GM19351 (cell line): ENCODE data around the gene UGT2B17.
"Not testable (repeated sequence)": the region's sequence is repeated elsewhere in the genome, so short reads cannot be mapped to it uniquely, and the experiment has no call there.

Experiments
- ATAC-seq: cut with Tn5 transposase; IDR thresholded peaks from one replicate; pipeline ENCODE4 v1.9.1; 2021; ENCODE audit warnings: mild to moderate bottlenecking, moderate library complexity; ENCODE audit not compliant: unreplicated experiment

UGT2B17 gene

GRCh38 chr4:68569466-68570121, 6.5 kb downstream of the UGT2B17 start:
- ATAC-seq = peak; percentile 40

GRCh38 chr4:68569036-68569435, 7.1 kb downstream of the UGT2B17 start:
- not testable (repeated sequence) for ATAC-seq

GRCh38 chr4:68568535-68568934, 7.6 kb downstream of the UGT2B17 start:
- not testable (repeated sequence) for ATAC-seq

GRCh38 chr4:68566364-68566763, 9.8 kb downstream of the UGT2B17 start:
- ATAC-seq = peak; percentile 44

- not testable (repeated sequence) for ATAC-seq
These were observed 11.0 kb downstream of the UGT2B17 start for GRCh38 chr4:68565082-68565481.

- ATAC-seq = not testable (repeated sequence)
These were observed 15.6 kb downstream of the UGT2B17 start for GRCh38 chr4:68560364-68561070.

GRCh38 chr4:68553830-68554229, 22.3 kb downstream of the UGT2B17 start:
- ATAC-seq = peak; percentile 67

- ATAC-seq = peak; percentile 43
These were observed 23.0 kb downstream of the UGT2B17 start for GRCh38 chr4:68552818-68553811.

- not testable (repeated sequence) for ATAC-seq
These were observed 33.4 kb downstream of the UGT2B17 start for GRCh38 chr4:68542742-68543141.

GRCh38 chr4:68536375-68536774, 39.7 kb downstream of the UGT2B17 start:
- no peak for ATAC-seq

GRCh38 chr4:68535974-68536373, 40.1 kb downstream of the UGT2B17 start:
- ATAC-seq = no peak

- ATAC-seq = not testable (repeated sequence)
These were observed 53.9 kb downstream of the UGT2B17 start for GRCh38 chr4:68522232-68522631.

GRCh38 chr4:68520985-68521384, 55.1 kb downstream of the UGT2B17 start:
- ATAC-seq = no peak

GRCh38 chr4:68518889-68519288, 57.2 kb downstream of the UGT2B17 start:
- ATAC-seq = no peak

GRCh38 chr4:68505452-68505851, 70.7 kb downstream of the UGT2B17 start:
- ATAC-seq = peak; percentile 82

GRCh38 chr4:68504836-68505235, 71.3 kb downstream of the UGT2B17 start:
- ATAC-seq = not testable (repeated sequence)

- ATAC-seq = not testable (repeated sequence)
These were observed 72.7 kb downstream of the UGT2B17 start for GRCh38 chr4:68503462-68503861.

- no peak for ATAC-seq
These were observed 77.1 kb downstream of the UGT2B17 start for GRCh38 chr4:68499021-68499420.

- ATAC-seq = peak; percentile 93
These were observed 77.6 kb downstream of the UGT2B17 start for GRCh38 chr4:68498413-68499007.

- ATAC-seq = no peak
These were observed 81.4 kb downstream of the UGT2B17 start for GRCh38 chr4:68494688-68495087.
